Nucleus accumbens (tissue), 56 donors: Measurements from ENCODE around the gene CLEC4C.
A peak's percentile ranks its signal among the peaks of the same experiment; 100 is the strongest.

Experiments
- DNase-seq, 56 donors: peaks; one replicate each; lab custom pipeline; 2025; lab: John Stamatoyannopoulos, UW

CLEC4C gene

GRCh38 chr12:7729746-7730145, 17.4 kb downstream of the CLEC4C start:
- no peak for DNase-seq

GRCh38 chr12:7723926-7724325, 23.2 kb downstream of the CLEC4C start:
- no peak for DNase-seq

- no peak for DNase-seq
Measured at GRCh38 chr12:7719946-7720730, 27.0 kb downstream of the CLEC4C start.

- no peak for DNase-seq
Measured at GRCh38 chr12:7716381-7716780, 30.8 kb downstream of the CLEC4C start.

- no peak for DNase-seq
Measured at GRCh38 chr12:7712841-7713442, 34.2 kb downstream of the CLEC4C start.

GRCh38 chr12:7711133-7711532, 36.0 kb downstream of the CLEC4C start, which contains the start of gene DPPA3:
Gene DPPA3 (plus strand): TSS chr12:7711433. CDS start chr12:7711571, 138 bp downstream.
- DNase-seq = no peak

- DNase-seq = no peak
Measured at GRCh38 chr12:7709969-7710675, 37.1 kb downstream of the CLEC4C start.

GRCh38 chr12:7705846-7706245, 41.3 kb downstream of the CLEC4C start:
- no peak for DNase-seq

GRCh38 chr12:7695566-7696197, 51.5 kb downstream of the CLEC4C start, which contains the start of gene GDF3:
Gene GDF3 (minus strand): TSS chr12:7695775. CDS start chr12:7695728, 47 bp downstream.
- DNase-seq = peak in 1 of 56 donors; percentile 1

GRCh38 chr12:7695237-7695560, 52.0 kb downstream of the CLEC4C start:
- no peak for DNase-seq

- no peak for DNase-seq
Measured at GRCh38 chr12:7694556-7695236, 52.5 kb downstream of the CLEC4C start.

- DNase-seq = no peak
Measured at GRCh38 chr12:7693793-7694192, 53.4 kb downstream of the CLEC4C start.

GRCh38 chr12:7681535-7681934, 65.6 kb downstream of the CLEC4C start:
- DNase-seq = no peak
